ENCODE measurements around the gene CDK5R2. TPM values are rescaled to one million over a fixed set of nuclear protein-coding genes. Genes with fewer than 3 reads are reported as not detected.

CDK5R2 gene
- total RNA-seq, 1 experiment from 2014 or later = 0.18 TPM

- H3K4me3 ChIP-seq (ENCODE audit: low read depth, low read length) = no peak overlapping the region
- no peak overlapping the region for H3K27ac Mint-ChIP-seq (ENCODE audit: unreplicated experiment)
- peaks cover 6% of the 10 kb centered on the region for H3K4me1 Mint-ChIP-seq (ENCODE audit: low read depth, unreplicated experiment)
- H3K4me3 Mint-ChIP-seq (ENCODE audit: unreplicated experiment) = no peak overlapping the region
- no peaks in the 10 kb centered on the region for H3K36me3 Mint-ChIP-seq (ENCODE audit: insufficient read depth, unreplicated experiment)
- POLR2A ChIA-PET = no interaction called here
- no peaks in the 10 kb centered on the region for H3K36me3 ChIP-seq (ENCODE audit: control insufficient read depth, insufficient read depth, low read length)
- H3K27me3 Mint-ChIP-seq (ENCODE audit: insufficient read depth, unreplicated experiment) = peaks cover 36% of the 10 kb centered on the region
- no peaks in the 10 kb centered on the region for H3K9me3 ChIP-seq
- no peak for TF ChIP-seq CTCF (IDR thresholded peaks at IDR 0.05; ENCODE audit: insufficient read depth in 1 of 2, low read depth in 1 of 2, low read length in 1 of 2, severe bottlenecking in 1 of 2, unreplicated experiment in 1 of 2)
- CTCF ChIA-PET = interaction anchor here (0.9 kb wide), 1 partner anchor 135 kb away, joined by 3 read pairs; no protein-coding TSS in a partner anchor
- no TSS peak for BruUV-seq (replicated peaks)
- peaks cover 14% of the 10 kb centered on the region for H3K4me1 ChIP-seq
- peak in 1 of 2 experiments; percentile 27 for DNase-seq
- intact Hi-C loops (cut with micrococcal nuclease; ENCODE audit: unreplicated experiment) = loop anchor here (5.0 kb wide), 1 partner anchor 45 kb away; no protein-coding TSS in a partner anchor
- peaks cover 11% of the 10 kb centered on the region for H3K27me3 ChIP-seq (replicated peaks; ENCODE audit: control insufficient read depth, insufficient read depth, low read length)
- H3K9me3 Mint-ChIP-seq (ENCODE audit: unreplicated experiment) = no peaks in the 10 kb centered on the region
Measured at GRCh38 chr2:218982586-218983262, 23.3 kb downstream of the CDK5R2 start.

DNA sequence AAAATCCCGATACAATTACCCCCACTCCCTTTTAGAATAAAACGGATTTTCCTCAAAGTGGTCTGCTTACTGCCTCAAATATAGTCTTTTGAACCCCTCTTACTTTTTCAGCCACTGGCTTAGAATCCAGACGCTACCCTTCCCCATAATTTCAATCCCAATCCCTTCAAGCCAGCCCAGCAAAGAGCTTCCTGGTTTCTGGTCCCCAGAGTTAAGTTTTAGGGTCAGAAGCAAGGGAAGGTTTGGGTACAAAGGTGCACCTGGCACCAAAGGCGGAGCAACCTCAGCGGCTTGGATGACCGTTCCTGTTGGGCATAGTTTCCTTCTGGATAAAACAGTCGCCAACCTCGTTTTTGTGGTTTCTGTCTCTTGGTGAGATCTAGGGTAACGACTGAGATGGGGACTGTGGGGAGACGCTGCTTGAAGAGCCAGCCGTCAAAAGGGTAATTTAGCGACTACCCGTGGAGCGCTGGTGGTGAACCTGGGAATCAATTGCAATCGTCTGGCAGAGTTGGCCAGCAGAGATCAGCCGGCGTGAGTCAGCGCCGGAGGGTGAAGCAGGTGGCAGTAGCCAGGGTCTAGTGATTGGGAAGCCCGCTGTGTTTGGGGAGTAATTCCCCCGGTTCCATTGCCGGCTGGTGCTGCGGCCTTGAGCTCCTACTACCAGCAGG lies 23.9 kb downstream of the CDK5R2 start:
- CTCF ChIA-PET = interaction anchor here (0.9 kb wide), 2 partner anchors 25 to 136 kb away, joined by 3 to 5 read pairs; no protein-coding TSS in a partner anchor
- H3K27me3 ChIP-seq (replicated peaks; ENCODE audit: control insufficient read depth, insufficient read depth, low read length) = peaks cover 11% of the 10 kb centered on the region
- Mint-ChIP-seq H3K27me3 (ENCODE audit: insufficient read depth, unreplicated experiment) (peaks cover 36% of the 10 kb centered on the region), H3K27ac (ENCODE audit: unreplicated experiment) (no peak overlapping the region), H3K4me1 (ENCODE audit: low read depth, unreplicated experiment) (peaks cover 6% of the 10 kb centered on the region), H3K4me3 (ENCODE audit: unreplicated experiment) (no peak overlapping the region), H3K36me3 (ENCODE audit: insufficient read depth, unreplicated experiment) (no peaks in the 10 kb centered on the region), H3K9me3 (ENCODE audit: unreplicated experiment) (no peaks in the 10 kb centered on the region)
- no peak overlapping the region for H3K4me3 ChIP-seq (ENCODE audit: low read depth, low read length)
- H3K36me3 ChIP-seq (ENCODE audit: control insufficient read depth, insufficient read depth, low read length) = no peaks in the 10 kb centered on the region
- intact Hi-C loops (cut with micrococcal nuclease; ENCODE audit: unreplicated experiment) = loop anchor here (5.0 kb wide), 1 partner anchor 44 kb away; no protein-coding TSS in a partner anchor
- peaks cover 14% of the 10 kb centered on the region for H3K4me1 ChIP-seq
- no peaks in the 10 kb centered on the region for H3K9me3 ChIP-seq
- BruUV-seq (replicated peaks) = no TSS peak
- POLR2A ChIA-PET = no interaction called here
- DNase-seq = peak in 1 of 2 experiments; percentile 28
- no peak for TF ChIP-seq CTCF (IDR thresholded peaks at IDR 0.05; ENCODE audit: insufficient read depth in 1 of 2, low read depth in 1 of 2, low read length in 1 of 2, severe bottlenecking in 1 of 2, unreplicated experiment in 1 of 2)

GRCh38 chr2:218983934-218984238 lies 24.4 kb downstream of the CDK5R2 start:
- Mint-ChIP-seq H3K36me3 (ENCODE audit: insufficient read depth, unreplicated experiment) (no peaks in the 10 kb centered on the region), H3K4me3 (ENCODE audit: unreplicated experiment) (no peak overlapping the region), H3K4me1 (ENCODE audit: low read depth, unreplicated experiment) (peaks cover 6% of the 10 kb centered on the region), H3K27me3 (ENCODE audit: insufficient read depth, unreplicated experiment) (peaks cover 38% of the 10 kb centered on the region), H3K9me3 (ENCODE audit: unreplicated experiment) (no peaks in the 10 kb centered on the region), H3K27ac (ENCODE audit: unreplicated experiment) (no peak overlapping the region)
- no TSS peak for BruUV-seq (replicated peaks)
- no peak for DNase-seq
- Histone ChIP-seq H3K36me3 (ENCODE audit: control insufficient read depth, insufficient read depth, low read length) (no peaks in the 10 kb centered on the region), H3K9me3 (no peaks in the 10 kb centered on the region), H3K4me3 (ENCODE audit: low read depth, low read length) (no peak overlapping the region), H3K4me1 (peaks cover 14% of the 10 kb centered on the region), H3K27me3 (replicated peaks; ENCODE audit: control insufficient read depth, insufficient read depth, low read length) (peaks cover 11% of the 10 kb centered on the region)
- intact Hi-C loops (cut with micrococcal nuclease; ENCODE audit: unreplicated experiment) = loop anchor here (5.0 kb wide), 1 partner anchor 43 kb away; no protein-coding TSS in a partner anchor
- CTCF ChIA-PET = interaction anchor here (0.9 kb wide), 2 partner anchors 24 to 136 kb away, joined by 3 to 5 read pairs; no protein-coding TSS in a partner anchor
- TF ChIP-seq CTCF (IDR thresholded peaks at IDR 0.05; ENCODE audit: insufficient read depth in 1 of 2, low read depth in 1 of 2, low read length in 1 of 2, severe bottlenecking in 1 of 2, unreplicated experiment in 1 of 2) = no peak
- POLR2A ChIA-PET = no interaction called here
